HG03280 (cell line): Measurements from ENCODE around the gene TEX261.
"Not testable (repeated sequence)": the region's sequence is repeated elsewhere in the genome, so short reads cannot be mapped to it uniquely, and the experiment has no call there.

ENCODE experiments used
- ATAC-seq: cut with Tn5 transposase; IDR thresholded peaks from one replicate; pipeline ENCODE4 v1.9.1; 2021; ENCODE audit warnings: mild to moderate bottlenecking, moderate library complexity; ENCODE audit not compliant: unreplicated experiment

Gene TEX261

DNA sequence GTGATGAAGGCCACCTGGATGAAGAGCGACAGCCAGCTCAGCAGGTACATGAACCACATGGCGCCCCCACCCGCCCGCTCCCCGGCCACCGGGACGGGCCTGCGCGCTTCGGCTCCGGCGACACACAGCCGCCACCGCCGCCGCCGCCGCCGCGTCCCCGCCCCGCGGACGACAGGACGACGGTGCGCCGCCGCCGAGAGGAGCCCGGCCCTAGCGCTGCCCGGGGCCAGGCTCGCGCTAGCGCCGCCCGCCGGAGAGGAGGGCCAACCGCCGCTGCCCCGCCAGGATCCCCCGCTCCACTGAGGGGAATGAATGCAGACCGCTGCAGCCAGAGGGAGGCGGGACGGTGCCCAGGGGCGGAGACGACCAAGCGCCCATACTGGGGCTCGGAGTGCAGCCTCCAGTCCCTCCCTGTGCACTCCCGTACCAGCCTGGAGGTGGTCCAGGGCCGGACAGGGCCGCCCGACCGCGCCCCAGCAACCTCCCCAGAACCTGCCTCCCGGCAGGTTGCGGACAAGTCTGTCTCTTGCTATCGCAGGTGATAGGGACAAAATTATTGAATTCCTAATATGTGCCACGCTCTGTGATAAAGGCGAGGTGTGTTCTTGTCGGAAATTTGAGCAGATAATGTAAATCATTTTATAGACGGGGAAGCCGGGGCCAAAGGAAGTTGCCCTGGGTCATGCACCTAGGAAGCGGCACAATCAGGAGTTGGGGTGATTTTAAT, at the start of gene TEX261:
Gene TEX261, minus strand, starts transcription at position 175 of the 727 bp plus-strand sequence. Its CDS starts 116 bp downstream, at position 59.
- ATAC-seq = peak; percentile 97

DNA sequence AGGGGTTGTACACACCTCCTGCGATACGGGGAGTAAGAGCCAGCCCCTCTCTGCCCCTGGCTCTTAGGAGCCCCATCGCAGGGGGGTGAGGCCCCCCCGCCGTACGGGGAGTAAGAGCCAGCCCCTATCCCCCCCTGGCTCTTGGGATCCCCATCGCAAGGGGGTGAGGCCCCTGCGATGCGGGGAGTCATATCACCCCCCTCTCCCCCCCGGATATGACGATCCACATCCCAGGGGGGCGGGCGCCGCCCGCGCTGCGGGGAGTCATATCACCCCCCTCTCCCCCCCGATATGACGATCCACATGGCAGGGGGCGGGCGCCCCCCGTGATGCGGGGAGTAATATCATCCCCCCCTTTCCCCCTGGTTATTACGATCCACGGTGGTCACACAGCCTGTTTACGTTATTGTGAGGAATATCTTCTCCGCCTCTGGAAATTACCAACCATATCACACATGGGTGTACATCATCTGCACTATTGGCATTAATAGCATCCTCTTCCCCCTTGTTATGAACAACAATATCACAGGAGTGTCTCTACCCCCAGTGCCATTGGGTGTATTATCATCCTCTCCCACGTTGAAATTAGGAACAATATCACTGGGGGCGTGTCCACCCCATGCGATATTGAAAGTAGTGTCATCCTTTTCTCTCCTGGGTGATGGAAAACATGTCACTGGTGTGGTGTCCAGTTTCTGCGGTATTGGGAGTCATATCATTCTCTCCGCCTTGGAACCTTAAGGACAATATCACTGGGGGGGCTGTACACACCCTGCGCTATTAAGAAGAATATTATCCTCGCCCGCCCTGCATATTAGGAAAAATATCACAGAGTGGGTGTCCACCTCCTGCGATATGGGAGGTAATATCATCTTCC, 49.1 kb upstream of the TEX261 start:
- ATAC-seq = no peak

DNA sequence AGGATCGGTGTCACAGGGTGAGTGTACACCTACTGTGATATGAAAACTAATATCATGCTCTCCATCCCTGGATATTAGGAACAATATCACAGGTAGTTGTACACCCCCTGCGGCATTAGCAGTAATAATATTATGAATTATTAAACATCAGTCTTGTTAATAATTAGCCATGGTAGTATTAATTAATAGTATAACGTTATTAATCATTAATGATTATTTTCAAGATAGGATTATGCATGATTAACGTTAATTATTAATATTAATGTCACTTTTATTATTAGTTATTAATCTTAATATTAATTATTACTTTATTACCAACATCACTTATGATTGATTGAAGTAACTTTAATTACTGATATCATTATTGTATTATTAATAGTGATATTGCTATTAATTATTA, 47.6 kb upstream of the TEX261 start:
- no peak for ATAC-seq

DNA sequence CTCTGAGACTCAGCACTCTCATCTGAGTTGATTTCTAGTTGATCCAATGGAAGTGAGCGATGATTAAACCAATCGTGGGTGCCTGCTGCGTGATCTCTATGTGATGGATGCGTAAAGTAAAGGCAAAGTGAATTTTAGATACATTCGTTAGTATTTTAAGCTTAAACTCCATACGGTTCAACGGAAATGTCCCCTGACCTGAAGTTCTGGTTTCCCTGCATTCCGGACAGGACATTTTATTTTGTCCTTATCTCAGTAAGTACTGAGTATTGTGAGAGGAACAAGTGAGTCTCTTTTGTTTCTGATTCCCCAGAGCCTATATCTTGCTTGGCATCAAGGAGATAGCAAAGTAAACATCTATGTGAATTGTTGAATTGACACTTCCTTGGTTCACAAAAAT, 41.6 kb upstream of the TEX261 start:
- ATAC-seq = not testable (repeated sequence)

DNA sequence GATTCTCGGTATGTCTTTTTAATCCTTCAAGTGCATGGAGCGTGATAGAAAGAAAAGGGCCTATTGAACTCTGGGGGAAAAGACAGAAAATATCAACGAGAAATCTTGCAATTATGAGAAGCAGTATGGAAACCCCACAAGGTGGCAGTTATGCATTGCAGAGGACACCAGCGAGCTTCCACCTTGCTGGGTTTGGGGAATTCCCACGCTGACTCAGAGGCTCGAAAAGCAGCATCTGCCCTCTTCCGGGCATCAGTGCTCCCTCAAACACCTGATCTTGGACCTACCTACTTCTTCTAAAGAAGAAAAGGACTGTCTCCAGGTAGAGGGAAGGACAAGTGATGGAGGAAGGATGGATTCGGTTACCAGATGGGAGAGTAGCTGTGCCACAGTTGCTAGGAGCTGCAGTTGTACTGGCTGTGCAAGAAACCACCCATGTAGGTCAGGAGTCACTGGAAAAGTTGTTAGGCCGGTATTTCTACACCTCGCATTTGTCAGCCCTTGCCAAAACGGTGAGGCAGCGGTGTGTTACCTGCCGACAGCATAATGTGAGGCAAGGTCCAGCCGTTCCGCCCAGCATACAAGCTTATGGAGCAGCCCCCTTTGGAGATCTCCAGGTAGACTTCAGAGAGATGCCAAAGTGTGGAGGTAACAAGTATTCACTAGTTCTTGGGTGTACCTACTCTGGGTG, 29.0 kb upstream of the TEX261 start:
- not testable (repeated sequence) for ATAC-seq

DNA sequence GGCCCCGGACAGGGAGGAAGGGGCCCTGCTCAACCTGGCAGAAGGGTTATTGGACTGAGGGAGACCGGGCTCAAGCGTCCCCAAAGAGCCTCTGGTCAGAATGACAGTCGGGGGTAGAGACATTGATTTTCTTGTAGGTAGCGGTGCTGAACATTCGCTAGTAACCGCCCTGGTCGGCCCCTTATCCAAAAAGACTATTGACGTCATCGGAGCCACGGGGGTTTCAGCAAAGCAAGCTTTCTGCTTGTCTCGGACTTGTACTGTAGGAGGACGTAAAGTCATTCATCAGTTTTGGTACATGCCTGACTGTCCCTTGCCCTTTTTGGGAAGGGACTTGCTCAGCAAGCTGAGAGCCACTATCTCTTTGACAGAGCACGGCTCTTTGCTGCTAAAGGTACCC, 26.7 kb upstream of the TEX261 start:
- not testable (repeated sequence) for ATAC-seq

DNA sequence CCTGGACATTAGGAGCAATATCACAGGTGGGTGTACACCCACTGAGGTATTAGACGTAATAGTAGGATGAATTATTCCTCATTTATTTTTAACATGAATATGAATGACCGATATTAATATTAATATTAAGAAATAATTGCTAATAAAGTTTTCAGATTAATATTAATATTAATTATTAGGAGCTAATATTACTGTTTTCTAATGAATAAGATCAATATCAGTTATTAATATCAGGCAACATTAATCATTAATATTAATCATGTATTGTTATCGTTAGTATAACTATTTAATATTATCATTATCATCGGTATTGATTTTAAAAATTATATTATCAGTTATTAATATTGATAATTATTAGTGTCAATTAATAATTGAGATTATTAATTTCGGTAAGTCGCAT, 25.3 kb upstream of the TEX261 start:
- ATAC-seq = not testable (repeated sequence)

DNA sequence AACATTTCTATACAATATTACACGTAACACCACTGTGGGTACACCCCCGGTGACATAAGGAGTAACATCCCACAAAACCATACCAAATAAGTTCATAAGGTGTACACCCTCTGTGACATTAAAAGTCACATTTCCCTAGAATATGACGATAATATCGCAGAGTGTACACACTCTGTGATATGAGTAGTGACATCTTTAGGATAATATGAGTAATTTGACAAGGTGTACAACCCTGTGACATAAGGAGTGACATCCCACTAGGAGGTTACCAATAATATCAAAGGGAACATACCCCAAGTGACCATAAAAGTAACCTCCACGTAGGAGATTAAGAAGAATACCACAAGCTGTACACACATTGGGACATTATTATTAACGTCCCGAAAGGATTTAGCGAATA, 24.0 kb upstream of the TEX261 start:
- ATAC-seq = no peak

DNA sequence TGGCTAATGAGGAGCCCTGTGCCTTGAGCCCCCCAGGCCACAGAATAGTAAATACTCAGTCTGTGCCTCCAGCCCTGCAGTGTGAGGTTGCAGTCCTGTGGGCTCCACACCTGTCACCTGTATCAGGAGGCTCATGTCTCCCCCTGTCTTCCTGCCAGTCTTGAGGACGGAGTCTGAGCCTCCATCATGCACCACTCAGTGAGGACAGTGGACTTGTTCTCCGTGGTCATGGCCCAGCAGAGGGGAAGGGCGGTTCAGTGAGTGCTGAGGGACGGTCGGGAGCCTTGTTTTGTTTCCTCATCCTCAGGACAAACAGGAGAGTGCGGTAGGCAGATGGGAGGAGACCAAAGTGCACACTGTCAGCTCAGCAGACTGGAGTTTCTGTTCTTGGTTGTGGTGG, 17.1 kb upstream of the TEX261 start:
- ATAC-seq = not testable (repeated sequence)

DNA sequence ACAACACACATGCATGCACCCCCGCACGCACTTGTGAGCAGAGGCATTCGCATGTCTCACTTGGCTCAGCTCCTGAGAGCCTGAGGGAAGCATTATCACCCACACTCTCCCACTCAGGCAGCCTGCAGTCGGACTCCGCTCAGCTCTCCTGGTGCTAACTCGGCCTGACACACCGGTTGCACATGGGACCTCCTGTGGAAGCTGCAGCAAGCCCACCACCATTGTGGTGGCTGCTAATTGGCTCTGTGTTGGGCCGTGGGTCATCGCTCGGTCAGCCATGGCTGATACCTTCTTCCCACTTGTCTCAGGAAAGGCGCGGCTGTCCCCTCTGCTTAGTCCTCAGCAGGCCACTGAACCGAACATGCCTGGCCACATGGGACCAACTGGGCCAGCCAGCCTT, 13.7 kb upstream of the TEX261 start:
- ATAC-seq = no peak

DNA sequence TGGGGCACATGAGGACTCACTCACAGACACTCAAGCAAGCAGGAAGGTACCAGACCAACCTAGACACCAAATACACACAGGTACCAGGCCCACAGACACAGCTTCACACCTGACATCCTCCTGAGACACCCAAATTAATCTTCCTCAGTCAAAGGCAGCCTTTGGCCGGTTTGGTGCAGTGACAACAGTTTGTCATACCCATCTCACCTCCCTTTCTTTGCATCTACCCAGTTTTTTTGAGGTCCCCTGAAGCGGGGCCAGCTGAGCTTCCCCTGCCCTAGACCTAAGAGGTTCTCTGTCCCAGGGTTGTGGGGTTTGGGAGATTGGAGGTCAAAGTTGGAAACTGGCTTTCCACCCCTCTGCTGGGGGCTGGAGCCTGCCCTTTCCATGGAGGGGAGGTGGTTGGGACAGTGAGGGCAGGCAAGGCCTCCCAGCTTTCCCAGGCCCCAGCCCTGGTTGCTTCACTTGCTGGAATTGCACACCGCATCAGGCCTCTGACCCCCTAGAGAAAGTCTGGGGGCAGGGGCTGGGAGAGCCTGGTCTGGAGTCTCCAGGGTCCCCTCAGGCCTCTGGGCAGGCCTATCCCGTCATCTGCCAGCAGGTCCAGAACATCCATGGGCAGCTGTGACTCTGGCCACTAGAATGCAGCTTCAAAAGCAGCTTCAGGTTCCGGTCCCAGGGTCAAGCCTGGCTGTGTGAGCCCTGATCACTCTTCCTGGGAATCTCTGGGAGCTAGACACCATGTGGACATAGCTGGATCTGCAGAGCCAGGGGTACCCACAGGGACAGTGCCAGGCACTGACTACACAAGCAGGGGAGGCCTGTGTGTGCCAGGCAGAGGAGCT, 12.5 kb upstream of the TEX261 start:
- no peak for ATAC-seq

DNA sequence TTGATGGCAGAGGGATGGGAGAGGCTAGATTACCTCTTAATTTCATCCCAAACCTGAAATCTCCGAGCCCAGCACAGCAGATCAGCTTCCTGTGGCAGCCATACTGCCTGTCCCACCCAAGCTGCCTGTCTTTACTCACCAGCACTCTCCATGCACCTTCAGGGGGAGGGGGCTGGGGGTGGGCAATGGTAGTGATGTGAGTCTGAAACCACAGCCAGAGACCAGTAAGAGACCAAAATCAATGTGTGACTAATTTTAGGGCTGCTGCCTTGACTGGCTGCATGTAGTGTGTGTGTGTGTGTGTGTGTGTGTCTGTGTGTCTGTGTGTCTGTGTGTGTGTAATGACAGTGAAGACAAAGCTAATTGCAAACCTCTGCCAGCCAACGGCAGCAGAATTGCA, 11.7 kb upstream of the TEX261 start:
- no peak for ATAC-seq

DNA sequence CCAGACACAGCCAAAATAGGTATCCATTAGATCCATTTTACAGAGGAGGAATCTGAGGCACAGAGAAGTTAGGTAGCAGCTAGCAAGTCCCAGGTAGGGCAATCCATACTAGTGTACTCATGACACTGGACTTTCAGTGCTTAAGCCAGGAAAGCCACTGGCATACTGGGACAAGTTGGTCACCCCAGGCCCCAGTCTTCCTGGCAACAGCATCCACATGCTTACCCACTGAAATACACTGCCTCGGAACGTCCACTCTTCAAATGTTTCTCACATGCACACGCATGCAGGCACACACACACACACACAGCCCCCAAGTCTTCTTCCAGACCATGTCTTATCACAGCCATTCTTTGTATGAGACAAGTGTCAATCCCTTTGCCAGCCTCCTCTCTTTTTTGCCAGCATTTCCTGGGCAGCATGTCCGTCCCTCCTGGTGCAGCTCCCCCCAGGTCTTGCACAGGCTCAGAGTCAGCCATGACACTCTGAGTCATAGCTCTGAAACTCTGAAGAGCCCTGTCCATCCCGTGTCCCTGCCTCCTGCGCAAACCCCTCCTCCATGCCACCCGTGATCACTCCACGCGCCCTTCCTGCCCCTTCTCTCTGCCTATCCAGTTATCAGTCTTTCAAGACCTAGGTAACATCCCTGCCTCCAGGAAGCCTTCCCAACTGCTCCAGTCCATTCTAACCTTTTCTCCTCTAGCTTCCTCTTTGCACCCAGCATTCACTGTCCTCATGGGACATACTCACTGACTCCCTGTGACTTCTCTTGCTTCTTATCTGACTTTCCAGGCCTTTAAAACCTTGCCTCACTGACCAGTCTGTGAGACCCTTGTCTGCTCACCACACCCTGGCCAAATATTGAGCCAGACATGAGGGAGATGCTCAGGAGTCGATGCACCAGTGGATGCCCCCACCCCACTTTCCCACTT, 10.9 kb upstream of the TEX261 start:
- ATAC-seq = no peak

DNA sequence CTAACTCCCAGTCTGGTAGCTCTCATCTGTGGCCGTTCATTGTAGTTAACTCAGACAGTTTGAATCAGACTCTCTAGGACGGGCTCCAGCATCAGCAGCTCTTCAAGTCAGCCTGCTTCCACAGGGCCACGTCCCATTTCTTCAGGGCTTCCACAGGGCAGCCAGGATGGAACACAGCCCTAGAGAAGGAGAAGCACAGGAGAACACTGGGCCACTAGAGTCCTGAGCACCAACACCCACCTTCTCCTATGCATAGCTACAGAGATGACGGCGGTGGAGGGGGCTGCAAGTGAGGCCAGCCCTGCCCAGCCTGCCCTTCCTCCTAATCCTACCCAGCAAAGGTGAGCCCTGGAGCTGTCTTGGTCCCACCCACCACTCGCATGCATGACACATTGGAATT, 10.2 kb upstream of the TEX261 start:
- ATAC-seq = no peak

DNA sequence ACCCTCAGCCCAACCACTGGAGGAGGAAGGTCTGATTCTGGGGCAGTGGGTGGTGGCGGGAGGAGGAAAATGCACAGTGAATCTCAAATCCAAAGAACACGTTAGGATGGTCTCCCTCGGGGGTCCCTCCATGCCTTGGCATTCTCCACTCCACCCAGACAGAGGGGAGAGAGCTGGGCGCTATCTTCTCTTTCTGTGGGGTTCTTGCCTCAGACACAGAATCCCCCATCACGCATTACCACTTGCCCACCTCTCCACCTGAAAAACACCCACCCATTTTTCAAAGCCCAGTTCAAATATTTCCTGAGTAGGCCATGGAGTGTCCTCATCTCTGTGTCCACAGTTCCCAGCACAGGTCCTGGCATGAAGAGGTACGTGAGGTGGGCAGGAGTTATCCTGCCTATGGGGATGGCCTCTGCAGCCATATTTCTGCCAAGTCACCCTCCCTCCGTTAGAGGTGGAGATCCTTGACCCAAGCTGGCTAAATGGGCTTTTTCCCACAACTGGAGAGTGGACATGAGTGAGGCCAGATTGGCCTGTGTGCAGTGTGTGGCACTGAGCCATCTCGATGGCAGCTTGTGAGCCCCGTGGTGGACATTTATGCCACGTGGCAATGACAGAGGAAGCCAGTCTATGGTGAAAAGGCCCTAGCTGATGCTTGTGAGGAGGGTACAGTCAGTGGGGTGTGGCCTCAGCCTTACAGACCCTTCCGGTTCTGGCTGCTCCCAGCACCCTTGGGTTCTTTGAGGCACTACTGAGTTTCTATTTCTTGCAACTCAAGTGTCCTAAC, 9.5 kb upstream of the TEX261 start:
- no peak for ATAC-seq

DNA sequence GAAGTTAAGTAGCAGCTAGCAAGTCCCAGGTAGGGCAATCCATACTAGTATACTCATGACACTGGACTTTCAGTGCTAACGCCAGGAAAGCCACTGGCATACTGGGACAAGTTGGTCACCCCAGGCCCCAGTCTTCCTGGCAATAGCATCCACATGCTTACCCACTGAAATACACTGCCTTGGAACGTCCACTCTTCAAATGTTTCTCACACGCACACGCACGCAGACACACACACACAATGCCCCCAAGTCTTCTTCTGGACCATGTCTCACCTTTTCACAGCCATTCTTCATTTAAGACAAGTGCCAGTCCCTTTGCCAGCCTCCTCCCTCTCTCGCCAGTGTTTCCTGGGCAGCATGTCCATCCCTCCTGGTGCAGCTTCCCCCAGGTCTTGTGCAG, 8.7 kb upstream of the TEX261 start:
- no peak for ATAC-seq

DNA sequence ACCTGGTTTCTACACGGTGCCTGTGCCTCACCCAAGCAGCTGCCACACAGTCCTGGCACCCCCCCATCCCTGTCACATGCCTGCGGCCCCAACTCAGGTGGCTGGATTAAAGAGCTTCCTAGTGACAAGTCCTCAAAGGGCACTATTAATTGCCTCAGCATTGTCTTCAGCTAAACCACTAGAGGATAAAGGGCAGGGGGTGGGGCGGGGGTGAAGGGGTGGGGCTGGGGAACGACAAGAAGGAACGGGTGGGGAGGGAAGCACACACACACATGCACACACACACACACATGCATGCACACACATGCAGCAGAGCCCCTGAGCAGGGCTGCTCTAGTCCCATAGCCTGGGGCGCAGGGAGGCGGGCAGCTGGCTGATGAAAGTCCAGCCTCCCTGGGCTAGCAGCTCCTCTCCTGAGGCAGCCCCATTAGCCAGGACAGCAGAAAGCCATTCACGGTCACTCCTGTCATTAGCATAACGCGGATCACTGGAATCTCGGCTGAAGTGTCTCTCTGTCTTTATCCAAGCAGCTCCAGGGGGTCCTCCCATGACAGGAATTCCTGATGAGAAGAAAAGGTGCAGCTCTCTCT, 7.4 kb upstream of the TEX261 start:
- no peak for ATAC-seq

DNA sequence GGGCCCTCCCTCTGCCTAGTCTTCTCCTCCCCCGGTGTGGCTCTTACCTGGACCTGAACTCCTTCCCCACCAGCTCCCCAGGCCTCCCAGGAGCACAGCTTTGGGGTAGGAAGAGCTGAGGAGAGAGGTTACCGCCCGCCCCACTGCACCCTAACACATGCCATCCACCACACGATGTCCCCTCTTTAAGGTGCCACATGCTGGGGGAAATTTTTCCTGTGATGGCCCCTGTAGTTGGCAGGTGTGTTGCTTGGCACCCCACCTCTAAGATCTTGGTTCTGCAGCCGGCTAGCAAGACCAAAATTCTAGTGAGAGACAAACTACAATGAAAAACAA, 6.9 kb upstream of the TEX261 start:
- no peak for ATAC-seq
